Esophagus (tissue), 2 donors: ENCODE measurements around the gene VEPH1. TPM values are rescaled to one million over a fixed set of nuclear protein-coding genes. Genes with fewer than 3 reads are reported as not detected.

Experiments
- H3K27ac ChIP-seq, 2 donors: one replicate each; pipeline ENCODE4 v1.5.1; 2013; ENCODE audit warnings: low read depth in 2 of 2, mild to moderate bottlenecking in 2 of 2, inconsistent platforms in 1 of 2, low read length in 1 of 2, moderate library complexity in 1 of 2
- H3K27me3 ChIP-seq, 2 donors: one replicate each; pipeline ENCODE4 v1.6.1; 2013; ENCODE audit warnings: low read length in 2 of 2, control low read depth in 1 of 2, mild to moderate bottlenecking in 1 of 2; ENCODE audit not compliant: insufficient read depth in 2 of 2, control insufficient read depth in 1 of 2
- H3K36me3 ChIP-seq, 2 donors: one replicate each; pipeline ENCODE4 v1.6.1; 2013; ENCODE audit warnings: low read length in 1 of 2; ENCODE audit not compliant: control insufficient read depth in 2 of 2, insufficient read depth in 2 of 2
- H3K4me1 ChIP-seq, 2 donors: one replicate each; pipeline ENCODE4 v1.6.1; 2013; ENCODE audit warnings: low read length in 1 of 2; ENCODE audit not compliant: control insufficient read depth in 2 of 2, insufficient read depth in 2 of 2
- H3K4me3 ChIP-seq, 2 donors: one replicate each; pipeline ENCODE4 v1.5.1; 2013; ENCODE audit warnings: low read length in 2 of 2, mild to moderate bottlenecking in 2 of 2, low read depth in 1 of 2, moderate library complexity in 1 of 2
- H3K9me3 ChIP-seq, 2 donors: one replicate each; pipeline ENCODE4 v1.6.1; 2013; ENCODE audit warnings: mild to moderate bottlenecking in 2 of 2, low read depth in 1 of 2, low read length in 1 of 2, moderate library complexity in 1 of 2; ENCODE audit not compliant: control insufficient read depth in 2 of 2, insufficient read depth in 1 of 2
- WGBS, 2 donors: extraction: QIAGEN DNeasy Blood & Tissue Kit; methylation state at CpG; one replicate each; pipeline ENCODE4 v1.1.7; 2013; 5-methylcytosine and 5-hydroxymethylcytosine counted together
- polyA plus RNA-seq, 2 donors: library from polyadenylated mRNA; stranded (reverse); fragments of 200-250 nt; gene quantifications; one replicate each; pipeline ENCODE4 v1.2.3, GENCODE V29; 2013
- donor health status: healthy with polysubstance abuse.
- donor health status: Bipolar disorder and iron deficiency.

Gene VEPH1
- polyA plus RNA-seq, 2 donors: 0.07 to 0.08 TPM

- Histone ChIP-seq H3K27me3 (no peaks in the 10 kb centered on the region), H3K4me1 (no peaks in the 10 kb centered on the region), H3K4me3 (no peak overlapping the region), H3K36me3 (no peaks in the 10 kb centered on the region), H3K9me3 (no peaks in the 10 kb centered on the region), H3K27ac (no peak overlapping the region)
- 67 to 73% methylated on average over 1 of the region's 1 CpG for WGBS, 2 donors
Measured at GRCh38 chr3:157465741-157466140, 37.5 kb downstream of the VEPH1 start.

- no peaks in the 10 kb centered on the region for H3K36me3 ChIP-seq
Measured at GRCh38 chr3:157464321-157464720, 38.9 kb downstream of the VEPH1 start.

GRCh38 chr3:157463816-157464215 lies 39.4 kb downstream of the VEPH1 start:
- no peak overlapping the region for H3K27ac ChIP-seq
- H3K4me1 ChIP-seq: no peaks in the 10 kb centered on the region
- H3K9me3 ChIP-seq: peaks cover 0 to 2% of the 10 kb centered on the region in 2 donors
- peaks cover 0 to 2% of the 10 kb centered on the region in 2 donors for H3K36me3 ChIP-seq
- no peaks in the 10 kb centered on the region for H3K27me3 ChIP-seq
- no peak overlapping the region for H3K4me3 ChIP-seq
- 78 to 84% methylated on average over 1 of the region's 1 CpG for WGBS, 2 donors

More at GRCh38 chr3:157464321-157464720, 38.9 kb downstream of the VEPH1 start:
- H3K9me3 ChIP-seq: no peaks in the 10 kb centered on the region
- H3K4me3 ChIP-seq: no peak overlapping the region
- no peak overlapping the region for H3K27ac ChIP-seq
- H3K27me3 ChIP-seq: no peaks in the 10 kb centered on the region
- 68 to 74% methylated on average over 3 of the region's 3 CpGs for WGBS, 2 donors
- H3K4me1 ChIP-seq: no peaks in the 10 kb centered on the region

- no peaks in the 10 kb centered on the region for H3K27me3 ChIP-seq
- 41 to 45% methylated on average over 2 of the region's 2 CpGs for WGBS, 2 donors
- H3K4me1 ChIP-seq: no peaks in the 10 kb centered on the region
- no peak overlapping the region for H3K27ac ChIP-seq
- peaks cover 0 to 2% of the 10 kb centered on the region in 2 donors for H3K9me3 ChIP-seq
- no peak overlapping the region for H3K4me3 ChIP-seq
- H3K36me3 ChIP-seq: peaks cover 0 to 2% of the 10 kb centered on the region in 2 donors
Measured at GRCh38 chr3:157460253-157460652, 43.0 kb downstream of the VEPH1 start.

- Histone ChIP-seq H3K27ac (no peak overlapping the region), H3K9me3 (peaks cover 0 to 2% of the 10 kb centered on the region in 2 donors), H3K27me3 (no peaks in the 10 kb centered on the region), H3K4me1 (no peaks in the 10 kb centered on the region), H3K36me3 (peaks cover 0 to 2% of the 10 kb centered on the region in 2 donors), H3K4me3 (no peak overlapping the region)
- WGBS, 2 donors: 61% methylated on average over 2 of the region's 2 CpGs
Measured at GRCh38 chr3:157459706-157460105, 43.5 kb downstream of the VEPH1 start.

- no peaks in the 10 kb centered on the region for H3K27me3 ChIP-seq
- no peaks in the 10 kb centered on the region for H3K4me1 ChIP-seq
- no peak overlapping the region for H3K4me3 ChIP-seq
- 57 to 59% methylated on average over 1 of the region's 1 CpG for WGBS, 2 donors
- peaks cover 0 to under 1% of the 10 kb centered on the region in 2 donors for H3K9me3 ChIP-seq
- H3K27ac ChIP-seq: no peak overlapping the region
- no peaks in the 10 kb centered on the region for H3K36me3 ChIP-seq
Measured at GRCh38 chr3:157453824-157454223, 49.4 kb downstream of the VEPH1 start.

- no peak overlapping the region for H3K4me3 ChIP-seq
- H3K9me3 ChIP-seq: no peaks in the 10 kb centered on the region
- no peaks in the 10 kb centered on the region for H3K36me3 ChIP-seq
- H3K27ac ChIP-seq: no peak overlapping the region
- no peaks in the 10 kb centered on the region for H3K27me3 ChIP-seq
- no peaks in the 10 kb centered on the region for H3K4me1 ChIP-seq
- WGBS, 2 donors: 68 to 72% methylated on average over 3 of the region's 3 CpGs
Measured at GRCh38 chr3:157452097-157452496, 51.1 kb downstream of the VEPH1 start.

- no peaks in the 10 kb centered on the region for H3K36me3 ChIP-seq
- no peak overlapping the region for H3K27ac ChIP-seq
- WGBS, 2 donors: 47 to 63% methylated on average over 3 of the region's 3 CpGs
- no peaks in the 10 kb centered on the region for H3K9me3 ChIP-seq
- no peak overlapping the region for H3K4me3 ChIP-seq
- no peaks in the 10 kb centered on the region for H3K4me1 ChIP-seq
- no peaks in the 10 kb centered on the region for H3K27me3 ChIP-seq
Measured at GRCh38 chr3:157447026-157447694, 56.1 kb downstream of the VEPH1 start.

- Histone ChIP-seq H3K9me3 (no peaks in the 10 kb centered on the region), H3K4me3 (no peak overlapping the region), H3K36me3 (no peaks in the 10 kb centered on the region), H3K27me3 (no peaks in the 10 kb centered on the region), H3K4me1 (no peaks in the 10 kb centered on the region), H3K27ac (no peak overlapping the region)
- WGBS, 2 donors: 85 to 93% methylated on average over 1 of the region's 1 CpG
Measured at GRCh38 chr3:157445857-157446256, 57.4 kb downstream of the VEPH1 start.

GRCh38 chr3:157444797-157445184 lies 58.4 kb downstream of the VEPH1 start:
- WGBS, 2 donors: 85 to 88% methylated on average over 1 of the region's 1 CpG
- Histone ChIP-seq H3K9me3 (no peaks in the 10 kb centered on the region), H3K27me3 (no peaks in the 10 kb centered on the region), H3K27ac (no peak overlapping the region), H3K36me3 (no peaks in the 10 kb centered on the region), H3K4me1 (no peaks in the 10 kb centered on the region), H3K4me3 (no peak overlapping the region)
